Measurements from ENCODE around the gene SLC39A7. TPM values are rescaled to one million over a fixed set of nuclear protein-coding genes. Genes with fewer than 3 reads are reported as not detected.

SLC39A7 gene
- total RNA-seq, 1 experiment from 2014 or later: 130 TPM

- DNase-seq (ENCODE audit: low read depth, low spot score): no peak
- Histone ChIP-seq H3K9me2 (ENCODE audit: insufficient read depth) (no peaks in the 10 kb centered on the region), H3K9ac (ENCODE audit: low read length) (no peak overlapping the region), H3K4me2 (ENCODE audit: low read length) (no peak overlapping the region), H3K27me3 (ENCODE audit: insufficient read depth, low read length) (no peaks in the 10 kb centered on the region), H3K27ac (ENCODE audit: low read depth, low read length) (no peak overlapping the region), H3K4me3 (replicated peaks in 1 of 2; ENCODE audit: low read depth in 1 of 2, low read length in 2 of 2) (no peak overlapping the region), H4K20me1 (ENCODE audit: insufficient read depth) (no peaks in the 10 kb centered on the region), H2AFZ (ENCODE audit: low read depth, low read length, poor library complexity, severe bottlenecking) (no peak overlapping the region), H3K9me3 (ENCODE audit: control insufficient read depth in 1 of 2, insufficient read depth in 1 of 2, low read depth in 1 of 2, low read length in 2 of 2) (no peaks in the 10 kb centered on the region), H3K79me2 (ENCODE audit: insufficient read depth, low read length) (no peaks in the 10 kb centered on the region), H3K36me3 (ENCODE audit: control insufficient read depth in 1 of 2, insufficient read depth in 2 of 2, low read length in 2 of 2) (no peaks in the 10 kb centered on the region), H3K4me1 (ENCODE audit: control insufficient read depth in 1 of 2, insufficient read depth in 2 of 2, low read length in 2 of 2) (peaks cover 30 to 53% of the 10 kb centered on the region in 2 experiments)
- ChIA-PET POLR2A (no interaction called here), RAD21 (ENCODE audit: low non-redundant PET in 1 of 2, low total read pairs in 2 of 2, uncharacterized antibody in 2 of 2, unreplicated experiment in 2 of 2) (no interaction called here), CTCF (no interaction called here)
- TF ChIP-seq POLR2AphosphoS5 (IDR thresholded peaks at IDR 0.05; ENCODE audit: low read depth, low read length) (no peak), SRF (IDR thresholded peaks at IDR 0.05; ENCODE audit: low read depth) (no peak), CEBPB (IDR thresholded peaks at IDR 0.05; ENCODE audit: low read depth) (no peak), POLR2A (IDR thresholded peaks at IDR 0.05; ENCODE audit: borderline replicate concordance, extremely low read depth, insufficient read depth, insufficient read length) (no peak)
- TF ChIP-seq, protein P1, sequence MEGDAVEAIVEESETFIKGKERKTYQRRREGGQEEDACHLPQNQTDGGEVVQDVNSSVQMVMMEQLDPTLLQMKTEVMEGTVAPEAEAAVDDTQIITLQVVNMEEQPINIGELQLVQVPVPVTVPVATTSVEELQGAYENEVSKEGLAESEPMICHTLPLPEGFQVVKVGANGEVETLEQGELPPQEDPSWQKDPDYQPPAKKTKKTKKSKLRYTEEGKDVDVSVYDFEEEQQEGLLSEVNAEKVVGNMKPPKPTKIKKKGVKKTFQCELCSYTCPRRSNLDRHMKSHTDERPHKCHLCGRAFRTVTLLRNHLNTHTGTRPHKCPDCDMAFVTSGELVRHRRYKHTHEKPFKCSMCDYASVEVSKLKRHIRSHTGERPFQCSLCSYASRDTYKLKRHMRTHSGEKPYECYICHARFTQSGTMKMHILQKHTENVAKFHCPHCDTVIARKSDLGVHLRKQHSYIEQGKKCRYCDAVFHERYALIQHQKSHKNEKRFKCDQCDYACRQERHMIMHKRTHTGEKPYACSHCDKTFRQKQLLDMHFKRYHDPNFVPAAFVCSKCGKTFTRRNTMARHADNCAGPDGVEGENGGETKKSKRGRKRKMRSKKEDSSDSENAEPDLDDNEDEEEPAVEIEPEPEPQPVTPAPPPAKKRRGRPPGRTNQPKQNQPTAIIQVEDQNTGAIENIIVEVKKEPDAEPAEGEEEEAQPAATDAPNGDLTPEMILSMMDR (IDR thresholded peaks at IDR 0.05 in 2 of 3, conservative IDR thresholded peaks at IDR 0.05 in 1 of 3; ENCODE audit: borderline replicate concordance in 1 of 3, insufficient read depth in 1 of 3, low read depth in 2 of 3, low read length in 2 of 3): no peak
- ATAC-seq: no peak
- intact Hi-C loops (cut with micrococcal nuclease): no loop called here
- no TSS peak for BruUV-seq (replicated peaks)
Measured at GRCh38 chr6:33252759-33253158, 52.1 kb downstream of the SLC39A7 start.

MicroRNAs encoded within 50 kb of the gene (microRNA counts, 767-probe panel; counts per million panel counts)
- microRNA hsa-miR-219-1-3p (not detected), microRNA hsa-miR-219-5p (not detected)

Small RNA genes within 50 kb of the gene (microRNA-seq; reads per million reads assigned to microRNA genes)
- 14.1 reads per million, percentile 34 among the genes with 10 or more reads in this experiment for gene MIR219A1 (ENCODE audit: borderline number of aligned reads)

Other genes with a start within 250 kb of the SLC39A7 start
- gene HLA-DMA, start 247.8 kb upstream of the SLC39A7 start, total RNA-seq (2021; ENCODE audit: unreplicated experiment): 12.1 TPM
- 260 TPM for gene BRD2, start 232.3 kb upstream of the SLC39A7 start, total RNA-seq (2021; ENCODE audit: unreplicated experiment)
- gene HLA-DOA, start 191.3 kb upstream of the SLC39A7 start, total RNA-seq (2021; ENCODE audit: unreplicated experiment): 0.39 TPM
- 0.89 TPM for gene HLA-DPA1, start 127.2 kb upstream of the SLC39A7 start, total RNA-seq (2021; ENCODE audit: unreplicated experiment)
- gene HLA-DPB1, start 124.9 kb upstream of the SLC39A7 start, total RNA-seq (2021; ENCODE audit: unreplicated experiment): 1.5 TPM
- gene COL11A2, start 8.4 kb upstream of the SLC39A7 start, total RNA-seq (2021; ENCODE audit: unreplicated experiment): 7.6 TPM
- 49.9 TPM for gene RXRB, start 202 bp upstream of the SLC39A7 start, total RNA-seq (2021; ENCODE audit: unreplicated experiment)
- gene HSD17B8, start 3.8 kb downstream of the SLC39A7 start, total RNA-seq (2021; ENCODE audit: unreplicated experiment): 22.0 TPM
- 45.9 TPM for gene RING1, start 7.6 kb downstream of the SLC39A7 start, total RNA-seq (2021; ENCODE audit: unreplicated experiment)
- 58.2 TPM for gene VPS52, start 71.0 kb downstream of the SLC39A7 start, total RNA-seq (2021; ENCODE audit: unreplicated experiment)
- gene RPS18, start 71.2 kb downstream of the SLC39A7 start, total RNA-seq (2021; ENCODE audit: unreplicated experiment): 4,062 TPM
- 1.9 TPM for gene B3GALT4, start 76.3 kb downstream of the SLC39A7 start, total RNA-seq (2021; ENCODE audit: unreplicated experiment)
- gene WDR46, start 88.4 kb downstream of the SLC39A7 start, total RNA-seq (2021; ENCODE audit: unreplicated experiment): 90.6 TPM
- gene PFDN6, start 88.7 kb downstream of the SLC39A7 start, total RNA-seq (2021; ENCODE audit: unreplicated experiment): 90.5 TPM
- 53.4 TPM for gene RGL2, start 98.1 kb downstream of the SLC39A7 start, total RNA-seq (2021; ENCODE audit: unreplicated experiment)
- gene TAPBP, start 113.2 kb downstream of the SLC39A7 start, total RNA-seq (2021; ENCODE audit: unreplicated experiment): 80.1 TPM
- 11.7 TPM for gene ZBTB22, start 116.9 kb downstream of the SLC39A7 start, total RNA-seq (2021; ENCODE audit: unreplicated experiment)
- gene DAXX, start 122.1 kb downstream of the SLC39A7 start, total RNA-seq (2021; ENCODE audit: unreplicated experiment): 64.9 TPM
- 84.7 TPM for gene KIFC1, start 191.0 kb downstream of the SLC39A7 start, total RNA-seq (2021; ENCODE audit: unreplicated experiment)
- 40.2 TPM for gene PHF1, start 210.1 kb downstream of the SLC39A7 start, total RNA-seq (2021; ENCODE audit: unreplicated experiment)
- gene CUTA, start 217.2 kb downstream of the SLC39A7 start, total RNA-seq (2021; ENCODE audit: unreplicated experiment): 186 TPM
- gene SYNGAP1, start 219.2 kb downstream of the SLC39A7 start, total RNA-seq (2021; ENCODE audit: unreplicated experiment): 11.5 TPM